AG04449 (cell line): ENCODE data around the gene CENPVL1.

ENCODE experiments used
- CTCF ChIA-PET: fragments of 350-600 bp; formaldehyde crosslinking; extraction: SDS; loops from one replicate; lab custom pipeline; 2021; ENCODE audit warnings: antibody characterized with exemption; lab: Yijun Ruan, JAX
- POLR2A ChIA-PET: fragments of 400-600, 350-600 bp; formaldehyde crosslinking; extraction: SDS; loops from one replicate; lab custom pipeline; 2020; ENCODE audit warnings: antibody characterized with exemption, inconsistent platforms; lab: Yijun Ruan, JAX
- DNase-seq: peaks from one replicate; pipeline ENCODE4 v3.0.0-alpha.2; 2010; ENCODE audit warnings: low read depth, low spot score
- H3K4me3 ChIP-seq: 2 replicates; pipeline ENCODE4 v1.5.1; 2011; ENCODE audit warnings: low read depth, mild to moderate bottlenecking, control low read depth, low read length
- TF ChIP-seq, protein P1 (sequence below): IDR thresholded peaks from one replicate; pipeline ENCODE4 v1.5.1; 2011; ENCODE audit warnings: mild to moderate bottlenecking, moderate library complexity, low read length, control low read depth, inconsistent platforms; ENCODE audit not compliant: insufficient read depth; ENCODE audit errors: missing control alignments

Gene CENPVL1

GRCh38 chrX:51760657-51761056 lies 50.3 kb downstream of the CENPVL1 start:
- ChIA-PET CTCF (no interaction called here), POLR2A (no interaction called here)
- no peak overlapping the region for H3K4me3 ChIP-seq
- DNase-seq, result no peak
- TF ChIP-seq, protein P1, sequence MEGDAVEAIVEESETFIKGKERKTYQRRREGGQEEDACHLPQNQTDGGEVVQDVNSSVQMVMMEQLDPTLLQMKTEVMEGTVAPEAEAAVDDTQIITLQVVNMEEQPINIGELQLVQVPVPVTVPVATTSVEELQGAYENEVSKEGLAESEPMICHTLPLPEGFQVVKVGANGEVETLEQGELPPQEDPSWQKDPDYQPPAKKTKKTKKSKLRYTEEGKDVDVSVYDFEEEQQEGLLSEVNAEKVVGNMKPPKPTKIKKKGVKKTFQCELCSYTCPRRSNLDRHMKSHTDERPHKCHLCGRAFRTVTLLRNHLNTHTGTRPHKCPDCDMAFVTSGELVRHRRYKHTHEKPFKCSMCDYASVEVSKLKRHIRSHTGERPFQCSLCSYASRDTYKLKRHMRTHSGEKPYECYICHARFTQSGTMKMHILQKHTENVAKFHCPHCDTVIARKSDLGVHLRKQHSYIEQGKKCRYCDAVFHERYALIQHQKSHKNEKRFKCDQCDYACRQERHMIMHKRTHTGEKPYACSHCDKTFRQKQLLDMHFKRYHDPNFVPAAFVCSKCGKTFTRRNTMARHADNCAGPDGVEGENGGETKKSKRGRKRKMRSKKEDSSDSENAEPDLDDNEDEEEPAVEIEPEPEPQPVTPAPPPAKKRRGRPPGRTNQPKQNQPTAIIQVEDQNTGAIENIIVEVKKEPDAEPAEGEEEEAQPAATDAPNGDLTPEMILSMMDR, result no peak
